K562 (cell line): ENCODE measurements around the gene FIZ1. TPM values are rescaled to one million over a fixed set of nuclear protein-coding genes. Genes with fewer than 3 reads are reported as not detected.
A peak's percentile ranks its signal among the peaks of the same experiment; 100 is the strongest.

Experiments used
- CUX1 ChIP-seq: fragments of 200-800 bp; sonication (Bioruptor generic); IDR thresholded peaks from 2 replicates; pipeline ENCODE4 v1.6.1; 2016; ENCODE audit warnings: missing genetic modification characterization, missing compliant biosample characterization
- NR2C2 ChIP-seq, 2 experiments: fragments of 200-800 bp in 1 of 2; sonication (Bioruptor generic) in 1 of 2; sonication (generic) in 1 of 2; formaldehyde crosslinking in 1 of 2; IDR thresholded peaks; 2 replicates each; pipeline versions ENCODE4 v1.6.1 to v1.8.0; 2016 to 2022; ENCODE audit warnings: mild to moderate bottlenecking in 1 of 2, missing compliant biosample characterization in 1 of 2, missing genetic modification characterization in 1 of 2, missing genetic modification reagents in 1 of 2
- TBP ChIP-seq: optimal IDR thresholded peaks from 2 replicates; pipeline ENCODE3; 2011; ENCODE audit warnings: low read depth, low read length, improper control_type of control experiment
- polyA plus RNA-seq, 8 experiments: library from polyadenylated mRNA; depleted of rRNA in 4 of 8; stranded (reverse) in 5 of 8; unstranded in 3 of 8; fragments of >200 nt; fragmentation: Nextera tagmentation in 2 of 8; fragmentation: Illumina TruSeq in 1 of 8; extraction: Ambion mirVana in 2 of 8; extraction: Trizol in 1 of 8; gene quantifications; 2 replicates each; pipeline versions ENCODE4 v1.2.1 to v1.2.3, GENCODE V29; 2011 to 2014; ENCODE audit warnings: inconsistent platforms in 1 of 8, missing spikeins in 1 of 8
- total RNA-seq, 7 experiments: library from RNA; depleted of rRNA in 6 of 7; stranded (reverse); fragments of >200 nt in 6 of 7; fragmentation: Illumina TruSeq in 2 of 7; extraction: Trizol in 2 of 7; gene quantifications; 2 replicates each; pipeline versions ENCODE4 v1.2.1 to v1.2.3, GENCODE V29; 2011 to 2021; ENCODE audit warnings: low replicate concordance in 1 of 7
- TF ChIP-seq, protein P1 (sequence below): fragments of 450-650 bp; IDR thresholded peaks from 2 replicates; pipeline ENCODE4 v1.6.1; 2016; ENCODE audit warnings: low read depth
- TF ChIP-seq, protein P2 (sequence below): fragments of 450-650 bp; IDR thresholded peaks from 2 replicates; pipeline ENCODE4 v1.6.1; 2017; ENCODE audit warnings: antibody characterized with exemption, mild to moderate bottlenecking

The FIZ1 gene
- total and polyA plus RNA-seq, 9 of the 15 experiments (the other 6 are each of a cell fraction or from before 2014, with no cell fraction given), result 0.79 to 17.5 (median 5.5) TPM

GRCh38 chr19:55605207-55605636 lies 5.9 kb upstream of the FIZ1 start (continued):
- TF ChIP-seq CUX1 (no peak), TBP (peak; percentile 63), NR2C2 (CRISPR knock-in tag; IDR thresholded peaks at IDR 0.05) (no peak), NR2C2 (tag; IDR thresholded peaks at IDR 0.05) (peak; percentile 88)
- TF ChIP-seq, protein P1, sequence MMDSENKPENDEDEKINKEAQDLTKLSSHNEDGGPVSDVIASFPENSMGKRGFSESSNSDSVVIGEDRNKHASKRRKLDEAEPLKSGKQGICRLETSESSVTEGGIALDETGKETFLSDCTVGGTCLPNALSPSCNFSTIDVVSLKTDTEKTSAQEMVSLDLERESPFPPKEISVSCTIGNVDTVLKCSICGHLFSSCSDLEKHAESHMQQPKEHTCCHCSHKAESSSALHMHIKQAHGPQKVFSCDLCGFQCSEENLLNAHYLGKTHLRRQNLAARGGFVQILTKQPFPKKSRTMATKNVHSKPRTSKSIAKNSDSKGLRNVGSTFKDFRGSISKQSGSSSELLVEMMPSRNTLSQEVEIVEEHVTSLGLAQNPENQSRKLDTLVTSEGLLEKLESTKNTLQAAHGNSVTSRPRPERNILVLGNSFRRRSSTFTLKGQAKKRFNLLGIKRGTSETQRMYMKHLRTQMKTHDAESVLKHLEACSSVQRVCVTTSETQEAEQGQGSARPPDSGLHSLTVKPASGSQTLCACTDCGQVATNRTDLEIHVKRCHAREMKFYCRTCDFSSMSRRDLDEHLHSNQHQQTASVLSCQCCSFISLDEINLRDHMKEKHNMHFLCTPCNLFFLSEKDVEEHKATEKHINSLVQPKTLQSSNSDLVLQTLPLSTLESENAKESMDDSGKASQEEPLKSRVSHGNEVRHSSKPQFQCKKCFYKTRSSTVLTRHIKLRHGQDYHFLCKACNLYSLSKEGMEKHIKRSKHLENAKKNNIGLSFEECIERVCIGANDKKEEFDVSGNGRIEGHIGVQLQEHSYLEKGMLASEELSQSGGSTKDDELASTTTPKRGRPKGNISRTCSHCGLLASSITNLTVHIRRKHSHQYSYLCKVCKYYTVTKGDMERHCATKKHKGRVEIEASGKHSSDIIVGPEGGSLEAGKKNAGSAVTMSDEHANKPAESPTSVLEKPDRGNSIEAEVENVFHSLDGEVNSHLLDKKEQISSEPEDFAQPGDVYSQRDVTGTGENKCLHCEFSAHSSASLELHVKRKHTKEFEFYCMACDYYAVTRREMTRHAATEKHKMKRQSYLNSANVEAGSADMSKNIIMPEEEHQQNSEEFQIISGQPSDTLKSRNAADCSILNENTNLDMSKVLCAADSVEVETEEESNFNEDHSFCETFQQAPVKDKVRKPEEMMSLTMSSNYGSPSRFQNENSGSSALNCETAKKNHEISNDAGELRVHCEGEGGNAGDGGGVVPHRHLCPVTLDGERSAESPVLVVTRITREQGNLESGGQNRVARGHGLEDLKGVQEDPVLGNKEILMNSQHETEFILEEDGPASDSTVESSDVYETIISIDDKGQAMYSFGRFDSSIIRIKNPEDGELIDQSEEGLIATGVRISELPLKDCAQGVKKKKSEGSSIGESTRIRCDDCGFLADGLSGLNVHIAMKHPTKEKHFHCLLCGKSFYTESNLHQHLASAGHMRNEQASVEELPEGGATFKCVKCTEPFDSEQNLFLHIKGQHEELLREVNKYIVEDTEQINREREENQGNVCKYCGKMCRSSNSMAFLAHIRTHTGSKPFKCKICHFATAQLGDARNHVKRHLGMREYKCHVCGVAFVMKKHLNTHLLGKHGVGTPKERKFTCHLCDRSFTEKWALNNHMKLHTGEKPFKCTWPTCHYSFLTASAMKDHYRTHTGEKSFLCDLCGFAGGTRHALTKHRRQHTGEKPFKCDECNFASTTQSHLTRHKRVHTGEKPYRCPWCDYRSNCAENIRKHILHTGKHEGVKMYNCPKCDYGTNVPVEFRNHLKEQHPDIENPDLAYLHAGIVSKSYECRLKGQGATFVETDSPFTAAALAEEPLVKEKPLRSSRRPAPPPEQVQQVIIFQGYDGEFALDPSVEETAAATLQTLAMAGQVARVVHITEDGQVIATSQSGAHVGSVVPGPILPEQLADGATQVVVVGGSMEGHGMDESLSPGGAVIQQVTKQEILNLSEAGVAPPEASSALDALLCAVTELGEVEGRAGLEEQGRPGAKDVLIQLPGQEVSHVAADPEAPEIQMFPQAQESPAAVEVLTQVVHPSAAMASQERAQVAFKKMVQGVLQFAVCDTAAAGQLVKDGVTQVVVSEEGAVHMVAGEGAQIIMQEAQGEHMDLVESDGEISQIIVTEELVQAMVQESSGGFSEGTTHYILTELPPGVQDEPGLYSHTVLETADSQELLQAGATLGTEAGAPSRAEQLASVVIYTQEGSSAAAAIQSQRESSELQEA, result peak; percentile 86
- TF ChIP-seq, protein P2, sequence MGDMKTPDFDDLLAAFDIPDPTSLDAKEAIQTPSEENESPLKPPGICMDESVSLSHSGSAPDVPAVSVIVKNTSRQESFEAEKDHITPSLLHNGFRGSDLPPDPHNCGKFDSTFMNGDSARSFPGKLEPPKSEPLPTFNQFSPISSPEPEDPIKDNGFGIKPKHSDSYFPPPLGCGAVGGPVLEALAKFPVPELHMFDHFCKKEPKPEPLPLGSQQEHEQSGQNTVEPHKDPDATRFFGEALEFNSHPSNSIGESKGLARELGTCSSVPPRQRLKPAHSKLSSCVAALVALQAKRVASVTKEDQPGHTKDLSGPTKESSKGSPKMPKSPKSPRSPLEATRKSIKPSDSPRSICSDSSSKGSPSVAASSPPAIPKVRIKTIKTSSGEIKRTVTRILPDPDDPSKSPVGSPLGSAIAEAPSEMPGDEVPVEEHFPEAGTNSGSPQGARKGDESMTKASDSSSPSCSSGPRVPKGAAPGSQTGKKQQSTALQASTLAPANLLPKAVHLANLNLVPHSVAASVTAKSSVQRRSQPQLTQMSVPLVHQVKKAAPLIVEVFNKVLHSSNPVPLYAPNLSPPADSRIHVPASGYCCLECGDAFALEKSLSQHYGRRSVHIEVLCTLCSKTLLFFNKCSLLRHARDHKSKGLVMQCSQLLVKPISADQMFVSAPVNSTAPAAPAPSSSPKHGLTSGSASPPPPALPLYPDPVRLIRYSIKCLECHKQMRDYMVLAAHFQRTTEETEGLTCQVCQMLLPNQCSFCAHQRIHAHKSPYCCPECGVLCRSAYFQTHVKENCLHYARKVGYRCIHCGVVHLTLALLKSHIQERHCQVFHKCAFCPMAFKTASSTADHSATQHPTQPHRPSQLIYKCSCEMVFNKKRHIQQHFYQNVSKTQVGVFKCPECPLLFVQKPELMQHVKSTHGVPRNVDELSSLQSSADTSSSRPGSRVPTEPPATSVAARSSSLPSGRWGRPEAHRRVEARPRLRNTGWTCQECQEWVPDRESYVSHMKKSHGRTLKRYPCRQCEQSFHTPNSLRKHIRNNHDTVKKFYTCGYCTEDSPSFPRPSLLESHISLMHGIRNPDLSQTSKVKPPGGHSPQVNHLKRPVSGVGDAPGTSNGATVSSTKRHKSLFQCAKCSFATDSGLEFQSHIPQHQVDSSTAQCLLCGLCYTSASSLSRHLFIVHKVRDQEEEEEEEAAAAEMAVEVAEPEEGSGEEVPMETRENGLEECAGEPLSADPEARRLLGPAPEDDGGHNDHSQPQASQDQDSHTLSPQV, result no peak
